Liver (tissue), 9 donors: ENCODE results near the gene GRM2. TPM values are rescaled to one million over a fixed set of nuclear protein-coding genes. Genes with fewer than 3 reads are reported as not detected.

Experiments used
- DNase-seq: peaks from one replicate; pipeline ENCODE4 v3.0.0-alpha.2; 2017; ENCODE audit warnings: low spot score
- H3K27ac ChIP-seq, 2 donors: one replicate each; pipeline ENCODE4 v1.7.0; 2013; ENCODE audit warnings: inconsistent platforms in 2 of 2, low read length in 2 of 2, control low read depth in 1 of 2, low read depth in 1 of 2, mild to moderate bottlenecking in 1 of 2
- H3K27me3 ChIP-seq, 4 donors: one replicate each; pipeline versions ENCODE4 v1.6.1 to v1.7.0; 2013; ENCODE audit warnings: low read length in 3 of 4, inconsistent platforms in 1 of 4, mild to moderate bottlenecking in 1 of 4, moderate library complexity in 1 of 4; ENCODE audit not compliant: control insufficient read depth in 4 of 4, insufficient read depth in 4 of 4
- H3K36me3 ChIP-seq, 4 donors: one replicate each; pipeline versions ENCODE4 v1.6.1 to v1.7.0; 2013; ENCODE audit warnings: low read length in 3 of 4, mild to moderate bottlenecking in 3 of 4, low read depth in 1 of 4, moderate library complexity in 1 of 4; ENCODE audit not compliant: control insufficient read depth in 4 of 4, insufficient read depth in 3 of 4
- H3K4me1 ChIP-seq, 4 donors: one replicate each; pipeline versions ENCODE4 v1.6.1 to v1.7.0; 2013; ENCODE audit warnings: low read length in 3 of 4, mild to moderate bottlenecking in 3 of 4, moderate library complexity in 1 of 4; ENCODE audit not compliant: control insufficient read depth in 4 of 4, insufficient read depth in 4 of 4
- H3K4me3 ChIP-seq, 3 donors: one replicate each; pipeline versions ENCODE4 v1.6.1 to v1.7.0; 2013; ENCODE audit warnings: low read length in 3 of 3, control low read depth in 1 of 3, low read depth in 1 of 3, mild to moderate bottlenecking in 1 of 3
- H3K9ac ChIP-seq, 2 donors: one replicate each; pipeline ENCODE4 v1.7.0; 2013; ENCODE audit warnings: low read length in 2 of 2, mild to moderate bottlenecking in 2 of 2, moderate library complexity in 2 of 2, control low read depth in 1 of 2, low read depth in 1 of 2
- H3K9me3 ChIP-seq, 4 donors: one replicate each; pipeline versions ENCODE4 v1.6.1 to v1.7.0; 2013; ENCODE audit warnings: low read length in 3 of 4; ENCODE audit not compliant: control insufficient read depth in 4 of 4
- ATF3 ChIP-seq: IDR thresholded peaks from 2 replicates; pipeline ENCODE4 v1.6.1; 2016; ENCODE audit warnings: antibody characterized with exemption
- CTCF ChIP-seq: fragments of 150-350 bp; IDR thresholded peaks from 2 replicates; pipeline ENCODE4 v1.5.1; 2017; ENCODE audit warnings: improper control_type of control experiment, low read depth, low read length; ENCODE audit not compliant: missing input control
- EGR1 ChIP-seq, 2 donors: IDR thresholded peaks; 2 replicates each; pipeline ENCODE4 v1.6.1; 2016 to 2018; ENCODE audit warnings: antibody characterized with exemption in 2 of 2, low read depth in 2 of 2
- FOXA1 ChIP-seq: IDR thresholded peaks from 2 replicates; pipeline ENCODE4 v1.6.1; 2016; ENCODE audit warnings: antibody characterized with exemption
- FOXA2 ChIP-seq: IDR thresholded peaks from 2 replicates; pipeline ENCODE4 v1.6.1; 2016; ENCODE audit warnings: antibody characterized with exemption
- GABPA ChIP-seq, 2 donors: IDR thresholded peaks in 1 of 2; conservative IDR thresholded peaks in 1 of 2; 2 replicates each; pipeline ENCODE4 v1.6.1; 2016; ENCODE audit warnings: antibody characterized with exemption in 2 of 2, mild to moderate bottlenecking in 1 of 2, moderate library complexity in 1 of 2
- HNF4A ChIP-seq, 2 donors: conservative IDR thresholded peaks; 2 replicates each; pipeline ENCODE4 v1.6.1; 2016; ENCODE audit warnings: antibody characterized with exemption in 2 of 2, mild to moderate bottlenecking in 2 of 2
- HNF4G ChIP-seq: IDR thresholded peaks from 2 replicates; pipeline ENCODE4 v1.6.1; 2016; ENCODE audit warnings: antibody characterized with exemption
- JUND ChIP-seq, 2 donors: IDR thresholded peaks; 2 replicates each; pipeline ENCODE4 v1.6.1; 2016; ENCODE audit warnings: antibody characterized with exemption in 2 of 2
- MAX ChIP-seq: IDR thresholded peaks from 2 replicates; pipeline ENCODE4 v1.6.1; 2016; ENCODE audit warnings: antibody characterized with exemption
- NR2F2 ChIP-seq: IDR thresholded peaks from 2 replicates; pipeline ENCODE4 v1.6.1; 2016; ENCODE audit warnings: antibody characterized with exemption
- RAD21 ChIP-seq, 2 donors: IDR thresholded peaks; 2 replicates each; pipeline ENCODE4 v1.6.1; 2016; ENCODE audit warnings: antibody characterized with exemption in 2 of 2, mild to moderate bottlenecking in 2 of 2
- REST ChIP-seq: IDR thresholded peaks from 2 replicates; pipeline ENCODE4 v1.6.1; 2016; ENCODE audit warnings: antibody characterized with exemption, mild to moderate bottlenecking
- SP1 ChIP-seq: IDR thresholded peaks from 2 replicates; pipeline ENCODE4 v1.6.1; 2018; ENCODE audit warnings: antibody characterized with exemption, mild to moderate bottlenecking
- YY1 ChIP-seq: IDR thresholded peaks from 2 replicates; pipeline ENCODE4 v1.6.1; 2016; ENCODE audit warnings: antibody characterized with exemption, mild to moderate bottlenecking
- ZBTB33 ChIP-seq: IDR thresholded peaks from 2 replicates; pipeline ENCODE4 v1.6.1; 2016; ENCODE audit warnings: antibody characterized with exemption
- WGBS: extraction: QIAGEN DNeasy Blood & Tissue Kit; methylation state at CpG from one replicate; pipeline ENCODE4 v1.1.7; 2013; 5-methylcytosine and 5-hydroxymethylcytosine counted together
- polyA plus RNA-seq, 2 donors: library from polyadenylated mRNA; stranded (reverse) in 1 of 2; unstranded in 1 of 2; fragments of 200-250 nt in 1 of 2; fragments of >200 nt in 1 of 2; fragmentation: Nextera tagmentation in 1 of 2; extraction: Ambion mirVana in 1 of 2; gene quantifications; one replicate each; pipeline versions ENCODE4 v1.2.1 to v1.2.3, GENCODE V29; 2013 to 2015
- total RNA-seq, 2 donors: library from RNA; depleted of rRNA; stranded (reverse); fragments of >200 nt; gene quantifications; one replicate each; pipeline ENCODE4 v1.2.3, GENCODE V29; 2014
- donor health status: healthy.
- donor health status: healthy.
- donor health status: healthy.
- donor health status: healthy.
- donor health status: healthy.

The GRM2 gene
- total and polyA plus RNA-seq, 4 donors: 0.02 to 0.08 TPM; not detected in 2

GRCh38 chr3:51721062-51721745 is 14.3 kb downstream of the GRM2 start:
- Histone ChIP-seq H3K36me3 (no peaks in the 10 kb centered on the region), H3K9ac (no peak overlapping the region), H3K27me3 (no peaks in the 10 kb centered on the region), H3K4me3 (no peak overlapping the region), H3K9me3 (no peaks in the 10 kb centered on the region), H3K27ac (no peak overlapping the region), H3K4me1 (no peaks in the 10 kb centered on the region)
- TF ChIP-seq EGR1 (IDR thresholded peaks at IDR 0.05; ENCODE audit: low read depth in 2 of 2): no peak
- WGBS: 79% methylated on average over 8 of the region's 8 CpGs
- no peak for DNase-seq

GRCh38 chr3:51722362-51722761 is 15.5 kb downstream of the GRM2 start:
- H3K4me3 ChIP-seq: no peak overlapping the region
- 73% methylated on average over 4 of the region's 4 CpGs for WGBS
- H3K9me3 ChIP-seq: no peaks in the 10 kb centered on the region
- H3K27me3 ChIP-seq: no peaks in the 10 kb centered on the region
- no peaks in the 10 kb centered on the region for H3K4me1 ChIP-seq
- H3K27ac ChIP-seq: no peak overlapping the region
- H3K36me3 ChIP-seq: no peaks in the 10 kb centered on the region
- DNase-seq: no peak
- TF ChIP-seq EGR1 (IDR thresholded peaks at IDR 0.05; ENCODE audit: low read depth in 2 of 2): no peak
- no peak for TF ChIP-seq HNF4A (conservative IDR thresholded peaks at IDR 0.05)
- TF ChIP-seq YY1: no peak
- no peak for TF ChIP-seq ATF3
- TF ChIP-seq FOXA1: no peak
- no peak for TF ChIP-seq NR2F2
- no peak for TF ChIP-seq CTCF
- TF ChIP-seq RAD21 (IDR thresholded peaks at IDR 0.05): no peak
- no peak for TF ChIP-seq HNF4G
- no peak for TF ChIP-seq JUND (IDR thresholded peaks at IDR 0.05)
- no peak for TF ChIP-seq FOXA2
- no peak for TF ChIP-seq SP1
- TF ChIP-seq ZBTB33: no peak
- TF ChIP-seq GABPA (IDR thresholded peaks at IDR 0.05 in 1 of 2, conservative IDR thresholded peaks at IDR 0.05 in 1 of 2): no peak
- no peak for TF ChIP-seq REST
- TF ChIP-seq MAX: no peak
- no peak overlapping the region for H3K9ac ChIP-seq
